Neural progenitor cell (in vitro differentiated cells): ENCODE results near the gene SEC22A. TPM values are rescaled to one million over a fixed set of nuclear protein-coding genes. Genes with fewer than 3 reads are reported as not detected.

Experiments
- DNase-seq: peaks from one replicate; pipeline ENCODE4 v3.0.0-alpha.2; 2016; ENCODE audit warnings: low spot score
- H2AFZ ChIP-seq: fragments of 200-600 bp; sonication (generic); replicated peaks from 2 replicates; pipeline ENCODE4 v1.6.1; 2016; ENCODE audit warnings: antibody characterized with exemption
- H3F3A ChIP-seq: fragments of 200-600 bp; sonication (generic); 2 replicates; pipeline ENCODE4 v1.6.1; 2016; ENCODE audit warnings: antibody characterized with exemption, low read depth
- H3K27ac ChIP-seq: fragments of 200-600 bp; sonication (generic); 2 replicates; pipeline ENCODE4 v1.5.1; 2016; ENCODE audit warnings: mild to moderate bottlenecking
- H3K27me3 ChIP-seq: fragments of 200-600 bp; sonication (generic); 2 replicates; pipeline ENCODE4 v1.6.1; 2016; ENCODE audit warnings: mild to moderate bottlenecking, moderate library complexity
- H3K36me3 ChIP-seq: fragments of 200-600 bp; sonication (generic); 2 replicates; pipeline ENCODE4 v1.5.1; 2016
- H3K4me1 ChIP-seq: fragments of 200-600 bp; sonication (generic); 2 replicates; pipeline ENCODE4 v1.6.1; 2016; ENCODE audit warnings: mixed run types
- H3K4me2 ChIP-seq: fragments of 200-600 bp; sonication (generic); 2 replicates; pipeline ENCODE4 v1.6.1; 2016
- H3K4me3 ChIP-seq: fragments of 200-600 bp; sonication (generic); 2 replicates; pipeline ENCODE4 v1.5.1; 2016
- H3K79me2 ChIP-seq: fragments of 200-600 bp; sonication (generic); 2 replicates; pipeline ENCODE4 v1.6.1; 2016; ENCODE audit warnings: low read depth
- H3K9ac ChIP-seq: fragments of 200-600 bp; sonication (generic); 2 replicates; pipeline ENCODE4 v1.6.1; 2016
- H3K9me3 ChIP-seq: fragments of 200-600 bp; sonication (generic); 2 replicates; pipeline ENCODE4 v1.5.1; 2016; ENCODE audit warnings: low read depth
- H4K20me1 ChIP-seq: fragments of 200-600 bp; sonication (generic); 2 replicates; pipeline ENCODE4 v1.6.1; 2016; ENCODE audit warnings: low read depth
- H3K27ac Mint-ChIP-seq: 3 replicates; pipeline ENCODE4 v1.8.0; 2021; ENCODE audit warnings: mixed read lengths
- H3K27me3 Mint-ChIP-seq: 2 replicates; pipeline ENCODE4 v1.8.0; 2022; ENCODE audit warnings: low read depth, mild to moderate bottlenecking, inconsistent platforms, moderate library complexity, mixed read lengths; ENCODE audit not compliant: insufficient read depth
- H3K36me3 Mint-ChIP-seq: 3 replicates; pipeline ENCODE4 v1.8.0; 2021; ENCODE audit warnings: mixed read lengths
- H3K4me1 Mint-ChIP-seq: 3 replicates; pipeline ENCODE4 v1.8.0; 2021; ENCODE audit warnings: mixed read lengths
- H3K4me3 Mint-ChIP-seq: 3 replicates; pipeline ENCODE4 v1.8.0; 2021; ENCODE audit warnings: mild to moderate bottlenecking, moderate library complexity, mixed read lengths
- H3K9me3 Mint-ChIP-seq: 3 replicates; pipeline ENCODE4 v1.8.0; 2020; ENCODE audit warnings: mixed read lengths
- CTCF ChIP-seq: fragments of 200-600 bp; sonication (generic); IDR thresholded peaks from 2 replicates; pipeline ENCODE4 v1.5.1; 2017; ENCODE audit warnings: antibody characterized with exemption, mild to moderate bottlenecking
- EZH2 ChIP-seq: fragments of 200-600 bp; sonication (generic); IDR thresholded peaks from 2 replicates; pipeline ENCODE4 v1.6.1; 2017; ENCODE audit warnings: antibody characterized with exemption, mild to moderate bottlenecking, moderate library complexity
- EZH2phosphoT487 ChIP-seq: fragments of 200-600 bp; sonication (generic); IDR thresholded peaks from 2 replicates; pipeline ENCODE4 v1.6.1; 2017; ENCODE audit warnings: antibody characterized with exemption
- total RNA-seq: library from RNA; depleted of rRNA; stranded (reverse); fragments of >200 nt; gene quantifications from 2 replicates; pipeline ENCODE4 v1.2.3, GENCODE V29; 2015; ENCODE audit warnings: low replicate concordance

SEC22A gene
- total RNA-seq, 1 donor from 2014 or later = 26.4 TPM

- no peak overlapping the region for H3K27ac ChIP-seq
- no peaks in the 10 kb centered on the region for H3K36me3 Mint-ChIP-seq
- peaks cover 23% of the 10 kb centered on the region for H3K4me1 ChIP-seq
- peaks cover 28% of the 10 kb centered on the region for H3K4me1 Mint-ChIP-seq
- H3K27me3 ChIP-seq = peaks cover 39% of the 10 kb centered on the region
- no peaks in the 10 kb centered on the region for H4K20me1 ChIP-seq
- no peaks in the 10 kb centered on the region for H3K9me3 Mint-ChIP-seq
- TF ChIP-seq CTCF (no peak), EZH2 (no peak), EZH2phosphoT487 (no peak)
- no peak overlapping the region for H2AFZ ChIP-seq
- peaks cover 14% of the 10 kb centered on the region for H3F3A ChIP-seq
- H3K36me3 ChIP-seq = no peaks in the 10 kb centered on the region
- H3K4me2 ChIP-seq = peak overlapping the region; percentile 60
- no peak overlapping the region for H3K27ac Mint-ChIP-seq
- no peak overlapping the region for H3K4me3 ChIP-seq
- peaks cover 9% of the 10 kb centered on the region for H3K27me3 Mint-ChIP-seq
- no peak overlapping the region for H3K9ac ChIP-seq
- no peaks in the 10 kb centered on the region for H3K79me2 ChIP-seq
- H3K9me3 ChIP-seq = no peaks in the 10 kb centered on the region
- DNase-seq = no peak
- peak overlapping the region; percentile 27 for H3K4me3 Mint-ChIP-seq
Measured at GRCh38 chr3:123315271-123315595, 113.5 kb downstream of the SEC22A start.

GRCh38 chr3:123317716-123318115 is 116.0 kb downstream of the SEC22A start:
- Mint-ChIP-seq H3K36me3 (no peaks in the 10 kb centered on the region), H3K27ac (no peak overlapping the region), H3K27me3 (peaks cover 9% of the 10 kb centered on the region), H3K9me3 (no peaks in the 10 kb centered on the region), H3K4me1 (peaks cover 24% of the 10 kb centered on the region), H3K4me3 (no peak overlapping the region)
- Histone ChIP-seq H4K20me1 (no peaks in the 10 kb centered on the region), H3K27ac (no peak overlapping the region), H3K27me3 (peaks cover 39% of the 10 kb centered on the region), H3K4me2 (no peak overlapping the region), H3K9ac (no peak overlapping the region), H2AFZ (no peak overlapping the region), H3K4me1 (peaks cover 19% of the 10 kb centered on the region), H3K9me3 (no peaks in the 10 kb centered on the region), H3K4me3 (no peak overlapping the region), H3K36me3 (no peaks in the 10 kb centered on the region), H3F3A (peaks cover 14% of the 10 kb centered on the region), H3K79me2 (no peaks in the 10 kb centered on the region)
- no peak for TF ChIP-seq CTCF
- TF ChIP-seq EZH2phosphoT487 = no peak
- no peak for TF ChIP-seq EZH2
- DNase-seq = no peak

GRCh38 chr3:123318374-123318773 is 116.6 kb downstream of the SEC22A start:
- Histone ChIP-seq H3K27me3 (peaks cover 34% of the 10 kb centered on the region), H3K4me3 (no peak overlapping the region), H3F3A (peaks cover 14% of the 10 kb centered on the region), H3K27ac (no peak overlapping the region), H3K36me3 (no peaks in the 10 kb centered on the region), H3K4me1 (peaks cover 19% of the 10 kb centered on the region), H3K9ac (no peak overlapping the region), H3K4me2 (no peak overlapping the region), H3K9me3 (no peaks in the 10 kb centered on the region), H2AFZ (no peak overlapping the region), H4K20me1 (no peaks in the 10 kb centered on the region), H3K79me2 (no peaks in the 10 kb centered on the region)
- no peaks in the 10 kb centered on the region for H3K36me3 Mint-ChIP-seq
- H3K27me3 Mint-ChIP-seq = peaks cover 10% of the 10 kb centered on the region
- no peak overlapping the region for H3K4me3 Mint-ChIP-seq
- no peaks in the 10 kb centered on the region for H3K9me3 Mint-ChIP-seq
- no peak overlapping the region for H3K27ac Mint-ChIP-seq
- no peak for DNase-seq
- peaks cover 24% of the 10 kb centered on the region for H3K4me1 Mint-ChIP-seq
- TF ChIP-seq EZH2phosphoT487 = no peak
- TF ChIP-seq EZH2 = no peak
- no peak for TF ChIP-seq CTCF

- H3K36me3 ChIP-seq = no peaks in the 10 kb centered on the region
- no peak overlapping the region for H3K27ac Mint-ChIP-seq
Measured at GRCh38 chr3:123319760-123320159, 118.0 kb downstream of the SEC22A start.

More at GRCh38 chr3:123319760-123320159, 118.0 kb downstream of the SEC22A start:
- H3K27ac ChIP-seq = no peak overlapping the region
- H3K79me2 ChIP-seq = no peaks in the 10 kb centered on the region
- peaks cover 10% of the 10 kb centered on the region for H3F3A ChIP-seq
- no peaks in the 10 kb centered on the region for H3K9me3 ChIP-seq
- peaks cover 23% of the 10 kb centered on the region for H3K4me1 Mint-ChIP-seq
- peaks cover 15% of the 10 kb centered on the region for H3K4me1 ChIP-seq
- no peak overlapping the region for H3K4me3 Mint-ChIP-seq
- DNase-seq = peak; percentile 51
- peaks cover 9% of the 10 kb centered on the region for H3K27me3 Mint-ChIP-seq
- H3K9ac ChIP-seq = no peak overlapping the region
- no peaks in the 10 kb centered on the region for H3K36me3 Mint-ChIP-seq
- TF ChIP-seq EZH2phosphoT487 = no peak
- TF ChIP-seq EZH2 = no peak
- no peaks in the 10 kb centered on the region for H4K20me1 ChIP-seq
- no peak overlapping the region for H2AFZ ChIP-seq
- no peak overlapping the region for H3K4me3 ChIP-seq
- H3K4me2 ChIP-seq = peak overlapping the region; percentile 38
- H3K9me3 Mint-ChIP-seq = no peaks in the 10 kb centered on the region
- H3K27me3 ChIP-seq = peaks cover 20% of the 10 kb centered on the region
